HepG2 (cell line): ENCODE data around the gene ITGB5.

Source experiments
- ARID5B ChIP-seq: IDR thresholded peaks from 2 replicates; pipeline ENCODE4 v1.4.0; 2020; ENCODE audit warnings: mild to moderate bottlenecking, missing genetic modification reagents
- EZH2 ChIP-seq: conservative IDR thresholded peaks from 2 replicates; pipeline ENCODE4 v1.6.1; 2012; ENCODE audit warnings: mild to moderate bottlenecking, low read depth, low read length, moderate library complexity
- FOSL2 ChIP-seq: sonication (generic); formaldehyde crosslinking; IDR thresholded peaks from 2 replicates; pipeline ENCODE4 v1.4.0; 2020; ENCODE audit warnings: missing genetic modification reagents
- JUNB ChIP-seq: sonication (generic); formaldehyde crosslinking; IDR thresholded peaks from 2 replicates; pipeline ENCODE4 v1.8.0; 2022; ENCODE audit warnings: missing genetic modification reagents, mild to moderate bottlenecking, borderline replicate concordance
- MAFG ChIP-seq: sonication (generic); formaldehyde crosslinking; IDR thresholded peaks from 2 replicates; pipeline ENCODE4 v1.5.1; 2020; ENCODE audit warnings: mild to moderate bottlenecking, missing genetic modification reagents
- PREB ChIP-seq: sonication (generic); formaldehyde crosslinking; IDR thresholded peaks from 2 replicates; pipeline ENCODE4 v1.4.0; 2020; ENCODE audit warnings: missing genetic modification reagents
- TFAP4 ChIP-seq: sonication (generic); IDR thresholded peaks from 2 replicates; pipeline ENCODE4 v1.6.1; 2016; ENCODE audit warnings: low read depth, borderline replicate concordance
- YY1 ChIP-seq: IDR thresholded peaks from 2 replicates; pipeline ENCODE4 v1.6.1; 2011; ENCODE audit warnings: low read length, low read depth, moderate library complexity, mild to moderate bottlenecking; ENCODE audit not compliant: insufficient read depth, insufficient replicate concordance
- ZNF318 ChIP-seq: sonication (generic); formaldehyde crosslinking; IDR thresholded peaks from 2 replicates; pipeline ENCODE4 v1.4.0; 2020; ENCODE audit warnings: mild to moderate bottlenecking, missing genetic modification reagents
- ZSCAN30 ChIP-seq: sonication (generic); formaldehyde crosslinking; IDR thresholded peaks from 2 replicates; pipeline ENCODE4 v1.5.0; 2020; ENCODE audit warnings: mild to moderate bottlenecking, missing genetic modification reagents

- TF ChIP-seq PREB (CRISPR knock-in tag), result no peak
- TF ChIP-seq ARID5B (CRISPR knock-in tag), result no peak
- no peak for TF ChIP-seq YY1
- TF ChIP-seq JUNB (CRISPR knock-in tag), result no peak
- no peak for TF ChIP-seq TFAP4
- TF ChIP-seq ZSCAN30 (CRISPR knock-in tag), result no peak
- TF ChIP-seq EZH2, result no peak
- no peak for TF ChIP-seq MAFG
- no peak for TF ChIP-seq FOSL2 (CRISPR knock-in tag)
- no peak for TF ChIP-seq ZNF318 (CRISPR knock-in tag)
These were observed 38.9 kb downstream of the ITGB5 start for GRCh38 chr3:124848300-124848699.
